Esophagus muscularis mucosa (tissue), 3 donors: Measurements from ENCODE around the gene RPS19BP1.
"Not testable (repeated sequence)": the region's sequence is repeated elsewhere in the genome, so short reads cannot be mapped to it uniquely, and the experiment has no call there.

Experiments
- POLR2A ChIP-seq: fragments of 450-650 bp; IDR thresholded peaks from one replicate; pipeline ENCODE4 v1.6.1; 2017; ENCODE audit warnings: antibody characterized with exemption, moderate library complexity, mild to moderate bottlenecking, low read depth
- POLR2AphosphoS5 ChIP-seq, 2 donors: sonication (generic); formaldehyde crosslinking; IDR thresholded peaks; one replicate each; pipeline ENCODE4 v1.6.1; 2017; ENCODE audit warnings: antibody characterized with exemption in 2 of 2
- TF ChIP-seq, protein P1 (sequence below), 3 experiments: fragments of 200-600 bp in 2 of 3; fragments of 450-650 bp in 1 of 3; sonication (generic) in 2 of 3; IDR thresholded peaks; one replicate each; pipeline ENCODE4 v1.5.1; 2017 to 2019; ENCODE audit warnings: antibody characterized with exemption in 3 of 3, mild to moderate bottlenecking in 2 of 3, moderate library complexity in 1 of 3

DNA sequence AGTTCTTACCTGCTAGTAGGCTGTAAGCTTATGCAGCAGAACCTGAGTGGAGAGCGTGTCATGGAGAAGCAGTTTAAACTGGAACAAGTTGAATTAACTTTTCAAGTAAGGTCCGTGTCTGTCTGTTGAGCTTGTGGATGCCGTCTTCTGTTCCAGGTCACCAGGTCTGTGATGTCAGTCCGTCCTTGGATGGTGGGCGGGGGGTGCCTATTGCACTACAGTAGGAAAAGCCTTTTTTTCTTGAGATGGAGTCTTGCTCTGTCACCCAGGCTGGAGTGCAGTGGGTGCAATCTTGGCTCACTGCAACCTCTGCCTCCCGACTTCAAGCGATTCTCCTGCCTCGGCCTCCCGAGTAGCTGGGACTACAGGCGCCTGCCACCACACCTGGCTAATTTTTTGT is 25.5 kb downstream of the RPS19BP1 start:
- TF ChIP-seq, protein P1, sequence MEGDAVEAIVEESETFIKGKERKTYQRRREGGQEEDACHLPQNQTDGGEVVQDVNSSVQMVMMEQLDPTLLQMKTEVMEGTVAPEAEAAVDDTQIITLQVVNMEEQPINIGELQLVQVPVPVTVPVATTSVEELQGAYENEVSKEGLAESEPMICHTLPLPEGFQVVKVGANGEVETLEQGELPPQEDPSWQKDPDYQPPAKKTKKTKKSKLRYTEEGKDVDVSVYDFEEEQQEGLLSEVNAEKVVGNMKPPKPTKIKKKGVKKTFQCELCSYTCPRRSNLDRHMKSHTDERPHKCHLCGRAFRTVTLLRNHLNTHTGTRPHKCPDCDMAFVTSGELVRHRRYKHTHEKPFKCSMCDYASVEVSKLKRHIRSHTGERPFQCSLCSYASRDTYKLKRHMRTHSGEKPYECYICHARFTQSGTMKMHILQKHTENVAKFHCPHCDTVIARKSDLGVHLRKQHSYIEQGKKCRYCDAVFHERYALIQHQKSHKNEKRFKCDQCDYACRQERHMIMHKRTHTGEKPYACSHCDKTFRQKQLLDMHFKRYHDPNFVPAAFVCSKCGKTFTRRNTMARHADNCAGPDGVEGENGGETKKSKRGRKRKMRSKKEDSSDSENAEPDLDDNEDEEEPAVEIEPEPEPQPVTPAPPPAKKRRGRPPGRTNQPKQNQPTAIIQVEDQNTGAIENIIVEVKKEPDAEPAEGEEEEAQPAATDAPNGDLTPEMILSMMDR (IDR thresholded peaks at IDR 0.05) = not testable (repeated sequence)
- not testable (repeated sequence) for TF ChIP-seq POLR2A; POLR2AphosphoS5 (IDR thresholded peaks at IDR 0.05)
